ENCODE data around the gene LAMA2. TPM values are rescaled to one million over a fixed set of nuclear protein-coding genes. Genes with fewer than 3 reads are reported as not detected.

Gene LAMA2
- polyA plus RNA-seq, 1 of the 3 experiments (the other 2 are of a cell fraction): 0.92 TPM

DNA sequence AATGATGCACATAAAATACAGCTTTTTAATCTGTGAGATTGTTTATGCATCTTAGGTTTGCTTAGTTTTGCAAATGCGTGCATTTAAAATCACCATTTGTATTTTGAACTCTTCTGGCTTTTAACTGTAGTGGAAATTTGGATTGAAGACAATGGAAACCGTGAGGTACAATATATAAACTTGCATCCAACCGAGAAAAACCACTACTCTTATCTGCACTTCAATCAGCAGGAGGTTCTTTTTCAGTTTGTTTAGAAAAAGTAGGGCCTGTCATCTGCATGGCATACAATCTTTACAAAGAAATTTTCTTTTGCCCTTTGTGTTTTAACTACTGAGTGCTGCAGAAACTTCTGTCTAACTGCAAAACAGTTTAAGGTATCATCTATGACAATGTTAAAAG, 132.8 kb downstream of the LAMA2 start (continued):
- no peak for TF ChIP-seq MXI1 (IDR thresholded peaks at IDR 0.05; ENCODE audit: low read depth, low read length)
- TF ChIP-seq RFX5 (IDR thresholded peaks at IDR 0.05; ENCODE audit: low read length): no peak

DNA sequence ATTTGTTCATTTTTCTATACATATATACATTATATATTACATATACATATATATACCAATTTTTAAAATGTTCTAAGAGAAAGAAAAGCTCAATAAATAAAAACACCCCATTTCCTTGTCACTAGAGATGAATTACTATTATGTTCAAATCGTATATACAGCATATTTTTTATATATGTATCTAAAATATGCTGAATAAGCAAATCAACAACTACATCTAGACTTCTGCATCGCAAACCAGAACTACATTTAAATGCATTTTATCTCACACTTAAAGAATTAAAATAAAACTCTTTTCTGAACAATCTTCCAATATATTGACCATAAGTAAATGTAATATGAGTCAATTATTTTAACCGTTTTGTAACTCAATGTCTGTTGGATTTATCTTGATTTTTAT, 133.9 kb downstream of the LAMA2 start:
- 14% methylated on average over 3 of the region's 3 CpGs for WGBS (ENCODE audit: low lambda C conversion rate)

DNA sequence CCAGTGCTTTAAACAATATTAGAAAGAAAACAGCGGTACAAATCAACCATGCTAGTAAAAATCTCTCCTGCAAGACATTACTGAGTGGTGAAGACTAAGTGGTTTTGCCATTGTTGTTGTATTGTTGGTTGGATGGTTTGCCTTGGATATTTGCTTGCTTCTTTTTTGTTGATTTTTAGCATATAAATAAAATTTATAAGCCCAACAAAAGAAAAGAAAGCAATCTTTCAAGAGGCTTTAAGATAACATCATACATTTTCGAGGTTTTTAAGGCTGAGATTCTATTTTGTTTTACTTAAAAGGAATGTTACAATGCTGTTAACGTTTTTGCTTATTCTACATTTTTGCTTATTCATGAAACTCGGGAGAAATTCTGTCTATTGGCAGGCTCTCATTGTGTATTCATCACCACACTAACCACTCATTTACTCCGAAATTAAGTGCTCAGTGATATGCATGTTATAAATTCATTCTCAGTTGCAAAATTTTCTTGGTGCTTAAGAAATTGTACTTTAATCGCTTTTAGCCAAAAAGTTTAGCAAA, 139.1 kb downstream of the LAMA2 start:
- no peak overlapping the region for H3K4me3 ChIP-seq (ENCODE audit: low read depth in 2 of 2, low read length in 1 of 2)
- no peaks in the 10 kb centered on the region for H4K20me1 ChIP-seq (ENCODE audit: insufficient read depth)
- no peak overlapping the region for H3K27ac ChIP-seq (ENCODE audit: low read depth in 2 of 2, low read length in 1 of 2)
- no peak overlapping the region for H3K4me2 ChIP-seq
- ChIA-PET CTCF (no interaction called here), POLR2A (no interaction called here)
- no peaks in the 10 kb centered on the region for H3K79me2 ChIP-seq (ENCODE audit: insufficient read depth)
- H2AFZ ChIP-seq (ENCODE audit: low read depth): no peak overlapping the region
- DNase-seq: no peak
- no peaks in the 10 kb centered on the region for H3K9me2 ChIP-seq
- H3F3A ChIP-seq (replicated peaks; ENCODE audit: insufficient read depth): no peaks in the 10 kb centered on the region
- no peaks in the 10 kb centered on the region for H3K36me3 ChIP-seq (replicated peaks in 1 of 2; ENCODE audit: control insufficient read depth in 1 of 2, insufficient read depth in 2 of 2, low read length in 1 of 2)
- 7% methylated on average over 6 of the region's 6 CpGs for WGBS (ENCODE audit: low lambda C conversion rate)
- H3K4me1 ChIP-seq (ENCODE audit: control insufficient read depth in 1 of 2, insufficient read depth in 2 of 2, low read depth in 1 of 2, low read length in 1 of 2): no peaks in the 10 kb centered on the region
- no peaks in the 10 kb centered on the region for H3K27me3 ChIP-seq (ENCODE audit: insufficient read depth)
- no peak overlapping the region for H3K9ac ChIP-seq
- TF ChIP-seq MEF2A (IDR thresholded peaks at IDR 0.05; ENCODE audit: borderline replicate concordance, low read depth): no peak
- TF ChIP-seq, protein P1, sequence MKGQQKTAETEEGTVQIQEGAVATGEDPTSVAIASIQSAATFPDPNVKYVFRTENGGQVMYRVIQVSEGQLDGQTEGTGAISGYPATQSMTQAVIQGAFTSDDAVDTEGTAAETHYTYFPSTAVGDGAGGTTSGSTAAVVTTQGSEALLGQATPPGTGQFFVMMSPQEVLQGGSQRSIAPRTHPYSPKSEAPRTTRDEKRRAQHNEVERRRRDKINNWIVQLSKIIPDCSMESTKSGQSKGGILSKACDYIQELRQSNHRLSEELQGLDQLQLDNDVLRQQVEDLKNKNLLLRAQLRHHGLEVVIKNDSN (IDR thresholded peaks at IDR 0.05; ENCODE audit: borderline replicate concordance, low read depth): no peak
- no peak for TF ChIP-seq POLR2AphosphoS5 (IDR thresholded peaks at IDR 0.05; ENCODE audit: low read depth, low read length)
- TF ChIP-seq GABPA (IDR thresholded peaks at IDR 0.05; ENCODE audit: low read depth): no peak
- no peak for TF ChIP-seq TCF12 (IDR thresholded peaks at IDR 0.05)
- no peak for TF ChIP-seq YY1 (IDR thresholded peaks at IDR 0.05; ENCODE audit: low read depth)
- no peak for TF ChIP-seq FOXM1 (IDR thresholded peaks at IDR 0.05; ENCODE audit: low read depth)
- no peak for TF ChIP-seq FOXJ3 (CRISPR knock-in tag; IDR thresholded peaks at IDR 0.05)
- no peak for TF ChIP-seq GATA2 (CRISPR knock-in tag; IDR thresholded peaks at IDR 0.05)
- TF ChIP-seq RFX5 (IDR thresholded peaks at IDR 0.05; ENCODE audit: low read length): no peak
- TF ChIP-seq, protein P2, sequence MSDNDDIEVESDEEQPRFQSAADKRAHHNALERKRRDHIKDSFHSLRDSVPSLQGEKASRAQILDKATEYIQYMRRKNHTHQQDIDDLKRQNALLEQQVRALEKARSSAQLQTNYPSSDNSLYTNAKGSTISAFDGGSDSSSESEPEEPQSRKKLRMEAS (IDR thresholded peaks at IDR 0.05; ENCODE audit: low read depth): no peak
- TF ChIP-seq SIN3A (IDR thresholded peaks at IDR 0.05; ENCODE audit: borderline replicate concordance, low read depth, low read length): no peak
- H3K9me3 ChIP-seq: no peaks in the 10 kb centered on the region

More for the DNA sequence above, 133.9 kb downstream of the LAMA2 start:
- no peaks in the 10 kb centered on the region for H3F3A ChIP-seq (replicated peaks; ENCODE audit: insufficient read depth)
- no peaks in the 10 kb centered on the region for H3K36me3 ChIP-seq (replicated peaks in 1 of 2; ENCODE audit: control insufficient read depth in 1 of 2, insufficient read depth in 2 of 2, low read length in 1 of 2)
- ChIA-PET CTCF (no interaction called here), POLR2A (no interaction called here)
- H3K9ac ChIP-seq: no peak overlapping the region
- H3K27ac ChIP-seq (ENCODE audit: low read depth in 2 of 2, low read length in 1 of 2): no peak overlapping the region
- no peak for TF ChIP-seq MEF2A (IDR thresholded peaks at IDR 0.05; ENCODE audit: borderline replicate concordance, low read depth)
- TF ChIP-seq YY1 (IDR thresholded peaks at IDR 0.05; ENCODE audit: low read depth): no peak
- no peak for TF ChIP-seq MXI1 (IDR thresholded peaks at IDR 0.05; ENCODE audit: low read depth, low read length)
- TF ChIP-seq FOSL2 (IDR thresholded peaks at IDR 0.05; ENCODE audit: borderline replicate concordance, low read depth): no peak
- TF ChIP-seq, protein P3, sequence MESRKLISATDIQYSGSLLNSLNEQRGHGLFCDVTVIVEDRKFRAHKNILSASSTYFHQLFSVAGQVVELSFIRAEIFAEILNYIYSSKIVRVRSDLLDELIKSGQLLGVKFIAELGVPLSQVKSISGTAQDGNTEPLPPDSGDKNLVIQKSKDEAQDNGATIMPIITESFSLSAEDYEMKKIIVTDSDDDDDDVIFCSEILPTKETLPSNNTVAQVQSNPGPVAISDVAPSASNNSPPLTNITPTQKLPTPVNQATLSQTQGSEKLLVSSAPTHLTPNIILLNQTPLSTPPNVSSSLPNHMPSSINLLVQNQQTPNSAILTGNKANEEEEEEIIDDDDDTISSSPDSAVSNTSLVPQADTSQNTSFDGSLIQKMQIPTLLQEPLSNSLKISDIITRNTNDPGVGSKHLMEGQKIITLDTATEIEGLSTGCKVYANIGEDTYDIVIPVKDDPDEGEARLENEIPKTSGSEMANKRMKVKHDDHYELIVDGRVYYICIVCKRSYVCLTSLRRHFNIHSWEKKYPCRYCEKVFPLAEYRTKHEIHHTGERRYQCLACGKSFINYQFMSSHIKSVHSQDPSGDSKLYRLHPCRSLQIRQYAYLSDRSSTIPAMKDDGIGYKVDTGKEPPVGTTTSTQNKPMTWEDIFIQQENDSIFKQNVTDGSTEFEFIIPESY (IDR thresholded peaks at IDR 0.05; ENCODE audit: borderline replicate concordance, low read depth): no peak
- TF ChIP-seq JUND (IDR thresholded peaks at IDR 0.05): no peak
- no peak for TF ChIP-seq EZH2phosphoT487 (IDR thresholded peaks at IDR 0.05; ENCODE audit: borderline replicate concordance, low read depth)
- TF ChIP-seq RFX5 (IDR thresholded peaks at IDR 0.05; ENCODE audit: low read length): no peak
- no peak for TF ChIP-seq SIN3A (IDR thresholded peaks at IDR 0.05; ENCODE audit: borderline replicate concordance, low read depth, low read length)
- no peak for TF ChIP-seq SMC3 (IDR thresholded peaks at IDR 0.05; ENCODE audit: low read depth, low read length)
- H3K4me3 ChIP-seq (ENCODE audit: low read depth in 2 of 2, low read length in 1 of 2): no peak overlapping the region
- no peaks in the 10 kb centered on the region for H4K20me1 ChIP-seq (ENCODE audit: insufficient read depth)
- H3K4me2 ChIP-seq: no peak overlapping the region
- H3K9me2 ChIP-seq: no peaks in the 10 kb centered on the region
- H3K79me2 ChIP-seq (ENCODE audit: insufficient read depth): no peaks in the 10 kb centered on the region
- no peak for DNase-seq
- H2AFZ ChIP-seq (ENCODE audit: low read depth): no peak overlapping the region
- H3K4me1 ChIP-seq (ENCODE audit: control insufficient read depth in 1 of 2, insufficient read depth in 2 of 2, low read depth in 1 of 2, low read length in 1 of 2): no peaks in the 10 kb centered on the region
- no peaks in the 10 kb centered on the region for H3K27me3 ChIP-seq (ENCODE audit: insufficient read depth)
- H3K9me3 ChIP-seq: no peaks in the 10 kb centered on the region

Measured in SK-N-SH (cell line).